Esophagus mucosa (tissue), 1 donor: Measurements from ENCODE around the gene MEOX1. TPM values are rescaled to one million over a fixed set of nuclear protein-coding genes. Genes with fewer than 3 reads are reported as not detected.

Experiments
- ATAC-seq: fragments of 200-7000 bp; cut with Tn5 transposase; one replicate; pipeline ENCODE4 v1.9.1; 2020
- total RNA-seq: library from RNA; stranded (reverse); gene quantifications from one replicate; pipeline ENCODE4 v1.2.4, GENCODE V29; 2023
- donor health status: DM: yes; HTN: yes; CAD: no.

Gene MEOX1
- total RNA-seq, 1 donor from 2014 or later: 1.2 TPM

DNA sequence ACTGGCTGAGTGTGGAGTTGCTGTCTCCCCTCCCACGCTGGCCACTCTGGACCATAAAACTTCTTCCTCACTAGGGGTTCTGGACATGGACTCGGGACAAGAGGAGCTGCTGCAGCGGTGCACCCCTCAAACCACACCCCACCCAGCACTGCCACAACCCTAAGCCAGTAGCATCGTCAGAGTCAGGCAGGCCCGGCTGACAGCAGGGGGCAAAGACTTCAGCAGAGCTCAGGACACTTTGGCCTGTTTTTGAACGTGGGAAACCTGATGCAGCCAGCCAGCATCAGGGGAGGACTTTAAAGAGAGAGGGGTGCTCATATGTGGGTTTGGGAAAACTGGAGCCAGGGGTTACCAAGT is 9.6 kb downstream of the MEOX1 start:
- ATAC-seq: no peak

DNA sequence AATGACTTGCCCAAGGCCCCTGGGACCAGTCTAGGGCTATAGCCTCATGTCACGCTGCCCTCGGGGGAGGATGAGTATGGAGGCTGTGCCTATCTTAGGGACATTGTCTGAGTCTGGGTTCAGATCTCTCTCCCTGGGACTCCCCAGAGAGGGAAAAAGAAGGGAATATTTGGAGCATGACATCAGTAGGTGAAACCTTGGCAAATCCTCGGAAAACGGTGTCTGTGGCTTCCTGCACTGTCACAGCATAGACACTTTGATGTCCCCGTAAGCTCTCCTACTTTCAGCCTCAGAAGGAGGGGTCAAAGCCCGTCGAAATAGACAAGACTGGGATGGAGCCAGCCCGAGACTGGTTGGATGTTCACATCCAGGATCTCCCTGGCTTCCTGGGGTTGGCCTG is 11.3 kb downstream of the MEOX1 start:
- no peak for ATAC-seq

DNA sequence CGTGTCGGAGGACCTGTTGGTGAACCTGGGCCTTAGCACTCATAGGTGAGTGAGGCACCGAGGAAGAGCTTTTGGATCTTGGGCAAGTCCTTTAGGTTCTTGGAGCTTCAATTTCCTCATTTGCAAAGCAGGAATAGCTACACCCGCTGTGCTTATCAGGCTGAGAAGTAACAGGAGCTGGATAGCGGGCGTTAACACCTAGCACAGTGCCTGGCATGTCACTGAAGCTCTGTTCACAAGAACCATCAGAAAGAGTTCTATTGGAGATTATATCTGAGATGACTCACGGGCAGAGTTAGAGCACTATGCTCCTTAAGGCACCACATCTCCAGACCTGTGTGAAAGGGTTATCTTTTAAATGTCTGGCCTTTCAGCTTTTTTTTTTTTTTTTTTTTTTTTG is 12.8 kb downstream of the MEOX1 start:
- no peak for ATAC-seq

GRCh38 chr17:43645765-43646481 is 15.8 kb downstream of the MEOX1 start:
- peak; percentile 75 for ATAC-seq

DNA sequence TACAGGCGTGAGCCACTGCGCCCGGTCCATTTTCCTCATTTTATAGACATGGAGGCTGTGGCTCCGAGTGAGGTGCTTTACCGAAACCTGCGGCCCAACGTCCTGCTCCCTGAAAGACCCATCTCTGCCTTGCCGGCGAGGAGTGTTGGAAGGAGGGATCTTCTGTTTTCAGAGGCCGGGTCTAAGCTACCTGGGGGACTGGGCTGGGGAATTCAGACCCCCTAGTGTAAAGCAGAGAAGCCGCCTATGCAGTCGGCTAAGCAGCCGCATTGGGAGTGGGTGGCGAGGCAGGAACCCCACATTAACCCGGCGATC is 16.3 kb downstream of the MEOX1 start:
- ATAC-seq: peak; percentile 4

- no peak for ATAC-seq
These were observed 17.6 kb downstream of the MEOX1 start for GRCh38 chr17:43644081-43644480.

DNA sequence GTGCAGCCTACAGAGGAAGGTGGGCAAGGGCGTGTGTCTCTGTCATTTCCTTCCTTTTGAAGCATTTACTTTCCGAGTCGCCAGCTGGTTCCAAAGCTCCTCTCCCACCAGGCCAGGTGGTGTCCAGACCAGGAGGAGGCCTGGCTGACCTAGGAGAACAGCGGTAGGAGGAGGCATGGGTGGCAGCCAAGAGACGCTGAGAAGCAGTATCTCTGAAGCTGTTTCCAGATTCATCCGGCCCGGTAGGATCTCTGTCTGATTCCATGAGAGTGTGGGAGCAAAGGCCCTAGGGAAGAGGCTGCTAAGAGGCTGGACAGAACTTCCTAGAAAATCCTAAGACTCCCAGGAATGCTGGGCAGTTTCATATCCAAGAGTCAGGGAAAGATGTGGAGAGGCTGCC is 20.3 kb downstream of the MEOX1 start:
- no peak for ATAC-seq

- no peak for ATAC-seq
These were observed 21.1 kb downstream of the MEOX1 start for GRCh38 chr17:43640491-43641252.

DNA sequence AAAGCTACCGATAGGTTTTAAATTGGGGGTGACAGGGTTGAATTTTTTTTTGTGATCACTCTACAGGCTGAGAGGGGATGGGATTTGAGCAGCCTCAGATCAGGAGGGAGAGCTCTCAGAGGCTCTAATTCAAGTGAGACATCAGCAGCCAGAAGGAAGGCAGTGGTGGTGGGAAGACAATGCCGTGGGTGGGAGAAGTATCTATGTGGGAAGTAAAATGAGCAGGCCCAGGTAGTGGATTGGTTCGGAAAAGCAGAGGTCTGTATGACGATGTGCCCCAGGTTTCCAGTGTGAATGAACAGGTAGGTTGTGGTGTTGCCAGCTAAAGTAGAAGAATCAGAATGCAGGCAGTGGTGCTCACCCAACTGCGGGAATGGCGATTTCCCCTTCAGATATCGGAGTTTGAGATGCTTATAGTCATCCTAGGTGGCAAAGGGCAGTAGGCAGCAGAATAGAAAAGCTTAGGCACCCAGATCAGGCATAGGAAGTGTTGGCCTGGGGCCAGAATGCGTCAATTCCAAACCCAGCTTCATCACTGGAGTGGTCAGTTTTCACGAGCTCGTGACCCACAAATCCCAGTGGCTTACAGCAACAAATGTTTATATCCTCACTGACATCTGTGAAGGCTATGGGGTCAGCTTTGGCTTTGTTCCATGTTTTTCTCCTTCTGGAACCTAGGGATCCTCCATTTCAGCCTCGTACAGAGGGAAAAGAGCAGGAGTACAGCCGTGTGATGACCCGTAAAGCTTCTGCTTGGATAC is 24.0 kb downstream of the MEOX1 start:
- ATAC-seq: no peak

- ATAC-seq: no peak
These were observed 25.3 kb downstream of the MEOX1 start for GRCh38 chr17:43636426-43636825.

GRCh38 chr17:43634591-43635125 is 27.1 kb downstream of the MEOX1 start:
- peak; percentile 71 for ATAC-seq

- no peak for ATAC-seq
These were observed 29.5 kb downstream of the MEOX1 start for GRCh38 chr17:43632221-43632620.

- no peak for ATAC-seq
These were observed 30.3 kb downstream of the MEOX1 start for GRCh38 chr17:43631429-43631828.

DNA sequence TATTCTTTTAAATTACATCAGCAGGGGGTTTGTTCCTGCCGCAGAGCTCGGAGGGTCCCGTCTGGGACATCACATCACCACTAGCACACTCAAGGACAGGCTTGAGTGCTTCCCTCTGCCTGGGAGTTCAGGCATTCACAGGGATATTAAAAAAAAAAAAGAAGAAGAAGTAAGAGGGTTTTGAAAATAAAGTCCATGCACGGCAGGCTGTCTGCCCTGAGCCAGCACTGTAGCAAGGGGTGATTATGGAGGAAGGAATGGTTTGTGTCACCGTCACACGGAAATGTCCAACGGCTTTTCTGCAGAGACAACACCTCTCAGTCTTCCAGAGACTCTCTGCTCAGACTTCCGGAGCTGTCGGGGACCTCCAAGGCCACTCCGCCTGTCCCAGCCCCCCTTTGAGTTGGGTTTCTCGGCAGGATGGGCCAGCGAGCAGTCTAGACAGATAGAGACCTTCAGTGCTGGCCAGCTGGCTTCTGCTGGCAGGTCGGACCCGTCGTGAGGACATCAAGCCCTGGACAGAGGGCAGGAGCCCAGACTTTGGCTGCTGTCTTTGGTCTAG is 33.6 kb downstream of the MEOX1 start:
- peak; percentile 21 for ATAC-seq

DNA sequence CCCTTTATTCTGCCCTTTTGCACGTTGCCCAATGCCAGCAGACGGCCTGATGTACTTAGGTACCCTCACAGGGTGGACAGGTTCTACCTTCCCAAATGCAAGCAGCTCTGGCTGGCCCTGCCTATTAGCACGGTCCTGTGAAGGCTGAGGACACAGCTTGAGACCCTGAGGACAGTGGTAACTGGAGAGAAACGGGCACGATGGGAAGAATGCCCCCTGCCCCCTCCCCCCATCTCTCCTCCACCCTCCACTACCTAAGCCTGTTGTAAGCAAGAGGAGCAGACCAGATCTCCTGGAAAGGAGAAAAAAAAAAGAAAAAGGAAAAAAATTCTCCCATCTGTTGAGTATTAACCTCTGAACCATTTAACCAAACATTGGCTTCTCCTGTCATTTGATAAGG is 34.1 kb downstream of the MEOX1 start:
- ATAC-seq: no peak

- ATAC-seq: no peak
These were observed 35.7 kb downstream of the MEOX1 start for GRCh38 chr17:43626023-43626422.

DNA sequence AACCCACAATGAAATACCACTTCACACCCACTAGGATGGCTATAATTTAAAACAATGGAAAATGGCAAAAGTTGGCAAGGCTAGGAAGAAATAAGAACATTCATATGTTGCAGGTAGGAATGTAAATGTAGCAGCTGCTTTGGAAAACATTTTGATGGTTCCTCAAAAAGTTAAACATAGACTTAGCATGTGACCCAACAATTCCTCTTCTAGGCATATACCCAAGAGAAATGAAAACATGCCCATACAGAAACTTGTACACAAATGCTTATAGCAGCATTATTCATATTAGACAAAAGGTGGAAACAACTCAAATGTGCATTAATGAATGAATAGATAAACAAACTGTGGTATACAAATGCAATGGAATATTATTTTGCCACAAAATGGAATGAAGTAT is 36.1 kb downstream of the MEOX1 start:
- no peak for ATAC-seq

- no peak for ATAC-seq
These were observed 41.1 kb downstream of the MEOX1 start for GRCh38 chr17:43620581-43620980.

- no peak for ATAC-seq
These were observed 41.6 kb downstream of the MEOX1 start for GRCh38 chr17:43620147-43620546.

DNA sequence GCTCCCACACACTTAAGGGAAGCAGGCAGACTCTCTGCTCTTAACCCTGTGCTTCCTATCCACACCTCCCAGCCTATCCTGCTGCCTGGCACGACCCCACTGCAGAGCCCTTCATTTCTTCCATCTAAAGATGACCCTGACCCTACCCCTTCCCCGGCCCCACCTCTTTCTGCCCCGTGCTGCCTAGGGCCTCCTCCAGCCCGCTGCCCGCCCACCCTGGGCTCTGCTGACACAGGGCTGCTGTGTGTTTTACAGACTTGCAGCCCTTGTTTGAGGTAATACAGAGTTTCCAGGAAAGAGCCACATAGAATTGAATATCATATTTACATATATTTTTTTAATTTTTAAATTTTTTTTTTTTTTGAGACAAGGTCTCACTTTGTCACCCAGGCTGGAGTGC is 42.0 kb downstream of the MEOX1 start:
- no peak for ATAC-seq

- no peak for ATAC-seq
These were observed 43.4 kb downstream of the MEOX1 start for GRCh38 chr17:43618276-43618675.

- ATAC-seq: peak; percentile 41
These were observed 44.9 kb downstream of the MEOX1 start for GRCh38 chr17:43616852-43617251.

DNA sequence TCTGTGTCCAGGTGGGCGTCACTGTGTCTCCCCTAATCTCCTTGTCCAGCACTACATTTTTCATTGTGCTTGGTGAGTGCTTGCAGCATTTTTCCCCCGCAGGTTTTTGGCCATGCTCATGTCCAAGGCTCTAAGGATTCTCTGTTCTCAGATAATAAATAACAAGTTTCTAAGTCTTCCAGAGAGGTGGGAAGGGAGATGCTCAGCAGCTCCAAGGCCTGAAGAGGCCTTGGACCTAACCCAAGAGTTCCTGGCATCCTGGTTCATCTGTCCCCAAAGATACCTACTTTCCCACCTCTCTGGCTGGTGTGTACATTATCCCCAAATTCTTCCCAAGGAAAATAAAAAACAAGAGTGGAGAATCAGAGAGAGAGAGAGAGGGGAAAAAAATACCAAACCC is 45.3 kb downstream of the MEOX1 start:
- ATAC-seq: no peak
